CD4-positive, alpha-beta T cell treated with Interleukin-4 for 1 hour (primary cell): ENCODE data around the gene SLC25A11.

ENCODE experiments used
- DNase-seq, 2 donors: peaks; one replicate each; pipeline ENCODE4 v3.0.0-alpha.2; 2020 to 2022

Gene SLC25A11

GRCh38 chr17:4893721-4894560 is 45.9 kb downstream of the SLC25A11 start:
- DNase-seq = no peak

- DNase-seq = no peak
Measured at GRCh38 chr17:4893272-4893671, 46.6 kb downstream of the SLC25A11 start.

DNA sequence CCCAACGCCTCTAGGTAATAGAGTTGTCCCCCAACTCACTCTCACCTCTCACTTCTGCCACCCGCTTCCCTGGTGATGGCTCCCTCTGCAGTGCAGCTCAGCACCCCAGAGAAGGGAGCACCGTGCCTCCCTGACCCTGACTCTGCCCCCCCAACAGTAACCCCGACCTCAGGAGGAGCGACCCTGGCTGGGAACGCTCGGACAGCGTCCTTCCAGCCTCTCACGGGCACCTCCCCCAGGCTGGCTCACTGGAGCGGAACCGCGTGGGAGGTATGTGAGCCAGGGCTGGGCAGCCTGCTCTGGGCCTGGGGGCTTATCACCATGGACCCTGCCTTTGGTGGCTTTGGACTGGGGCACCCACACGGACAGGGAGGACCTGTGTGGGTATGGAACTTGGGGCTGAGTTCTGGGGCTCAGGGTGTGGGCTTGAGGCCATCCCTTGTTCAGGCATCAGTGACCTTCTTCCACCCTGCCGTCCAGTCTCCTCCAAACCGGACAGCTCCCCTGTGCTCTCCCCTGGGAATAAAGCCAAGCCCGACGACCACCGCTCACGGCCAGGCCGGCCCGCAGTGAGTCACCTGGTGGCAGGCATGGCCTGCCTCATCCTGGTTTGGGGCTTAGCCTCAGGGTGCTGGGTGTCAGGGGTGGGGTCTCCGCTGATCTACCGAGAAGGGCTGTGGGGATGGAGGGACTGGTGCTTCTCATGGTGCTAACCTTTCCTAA is 47.2 kb downstream of the SLC25A11 start:
- no peak for DNase-seq

DNA sequence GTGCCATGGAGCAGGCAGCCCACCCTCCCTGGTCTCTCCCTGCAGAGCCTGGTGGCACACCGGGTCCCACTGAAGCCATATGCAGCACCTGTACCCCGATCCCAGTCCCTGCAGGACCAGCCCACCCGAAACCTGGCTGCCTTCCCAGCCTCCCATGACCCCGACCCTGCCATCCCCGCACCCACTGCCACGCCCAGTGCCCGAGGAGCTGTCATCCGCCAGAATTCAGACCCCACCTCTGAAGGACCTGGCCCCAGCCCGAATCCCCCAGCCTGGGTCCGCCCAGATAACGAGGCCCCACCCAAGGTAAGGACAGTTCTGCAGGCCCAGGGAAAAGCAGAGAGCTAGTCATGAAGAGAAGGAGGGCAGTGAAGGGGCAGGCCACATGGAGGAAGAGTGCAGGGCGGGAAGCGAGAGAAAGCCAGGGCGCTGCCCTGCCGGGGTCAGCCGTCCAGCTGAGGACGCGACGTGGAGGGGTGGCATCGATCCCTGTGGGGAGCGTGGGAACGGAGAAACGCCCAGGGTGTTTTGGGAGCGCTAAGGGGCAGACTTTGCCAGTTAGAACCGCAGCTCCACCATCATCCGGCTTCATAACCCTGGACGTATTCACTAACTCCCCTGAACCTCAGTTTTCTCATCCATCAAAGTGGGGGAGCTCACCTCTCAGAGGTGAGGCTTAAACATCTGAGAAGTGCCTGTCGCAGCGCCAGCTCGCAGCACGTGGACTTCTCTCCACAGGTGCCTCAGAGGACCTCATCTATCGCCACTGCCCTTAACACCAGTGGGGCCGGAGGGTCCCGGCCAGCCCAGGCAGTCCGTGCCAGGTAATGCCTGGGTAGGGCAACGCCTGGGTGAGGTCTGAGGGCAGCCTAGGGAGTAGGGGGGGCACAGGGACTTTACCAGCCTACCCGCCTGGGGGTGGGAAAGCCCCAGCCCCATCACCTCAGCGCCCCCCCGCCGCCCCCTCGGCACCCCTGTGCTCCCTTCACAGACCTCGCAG is 48.1 kb downstream of the SLC25A11 start:
- DNase-seq = no peak

GRCh38 chr17:4887581-4887980 is 52.3 kb downstream of the SLC25A11 start:
- DNase-seq = no peak
